Hepatocyte (in vitro differentiated cells): ENCODE data around the gene TCAP.

Experiments
- CTCF ChIP-seq: fragments of 200-600 bp; sonication (generic); IDR thresholded peaks from 2 replicates; pipeline ENCODE4 v1.5.1; 2016; ENCODE audit warnings: antibody characterized with exemption, mild to moderate bottlenecking; ENCODE audit not compliant: poor library complexity
- EZH2 ChIP-seq: fragments of 200-600 bp; sonication (generic); IDR thresholded peaks from 2 replicates; pipeline ENCODE4 v1.6.1; 2016; ENCODE audit warnings: antibody characterized with exemption, mild to moderate bottlenecking, borderline replicate concordance
- EZH2phosphoT487 ChIP-seq: fragments of 200-600 bp; sonication (generic); IDR thresholded peaks from one replicate; pipeline ENCODE4 v1.6.1; 2018; ENCODE audit warnings: antibody characterized with exemption, mild to moderate bottlenecking, low read depth, moderate library complexity; ENCODE audit not compliant: unreplicated experiment, severe bottlenecking

GRCh38 chr17:39636927-39637736, 28.0 kb upstream of the TCAP start, which contains the start of gene STARD3:
- TF ChIP-seq CTCF (no peak), EZH2phosphoT487 (no peak), EZH2 (no peak)
